ENCODE data around the gene RPL10.
"Not testable (repeated sequence)": the region's sequence is repeated elsewhere in the genome, so short reads cannot be mapped to it uniquely, and the experiment has no call there.

GRCh38 chrX:154388649-154389048 lies 9.5 kb upstream of the RPL10 start:
- not testable (repeated sequence) for TF ChIP-seq CTCF (optimal IDR thresholded peaks at IDR 0.05 in 1 of 3, IDR thresholded peaks at IDR 0.05 in 1 of 3, conservative IDR thresholded peaks at IDR 0.05 in 1 of 3; ENCODE audit: extremely low read depth in 1 of 3, insufficient read depth in 2 of 3, low read length in 3 of 3); EZH2 (IDR thresholded peaks at IDR 0.05; ENCODE audit: low read length)

Measured in keratinocyte (primary cell).